H1 (cell line): ENCODE results near the gene RILPL2. TPM values are rescaled to one million over a fixed set of nuclear protein-coding genes. Genes with fewer than 3 reads are reported as not detected.

Experiments used
- EZH2 ChIP-seq: fragments of 200-600 bp; sonication (generic); IDR thresholded peaks from 2 replicates; pipeline ENCODE4 v1.7.1; 2012; ENCODE audit warnings: low read depth, mild to moderate bottlenecking, moderate library complexity, low read length, inconsistent platforms; ENCODE audit not compliant: severe bottlenecking
- HDAC2 ChIP-seq, 2 experiments: fragments of 300-600 bp in 1 of 2; sonication (generic) in 1 of 2; IDR thresholded peaks; 2 replicates each; pipeline ENCODE4 v1.6.1; 2011 to 2012; ENCODE audit warnings: low read depth in 2 of 2, low read length in 2 of 2, mild to moderate bottlenecking in 2 of 2, moderate library complexity in 2 of 2, borderline replicate concordance in 1 of 2, inconsistent platforms in 1 of 2
- polyA plus RNA-seq, 7 experiments: library from polyadenylated mRNA; depleted of rRNA in 3 of 7; stranded (reverse) in 5 of 7; unstranded in 2 of 7; fragments of >200 nt in 5 of 7; fragments of 200-250 nt in 2 of 7; gene quantifications; 1 replicate in 5 of 7; 2 replicates in 1 of 7; 4 replicates in 1 of 7; pipeline versions ENCODE4 v1.2.1 to v1.2.3, GENCODE V29; 2011 to 2013; ENCODE audit warnings: missing spikeins in 2 of 7, mixed read lengths in 2 of 7
- total RNA-seq: library from RNA; stranded (reverse); fragmentation: NEBNext Ultra II Directional; extraction: Animal tissue kit (Norgen Biotek cat#: 25700); gene quantifications from 2 replicates; pipeline ENCODE4 v1.2.1, GENCODE V29; 2021
- TF ChIP-seq, protein P1 (sequence below): fragments of 300-600 bp; sonication (generic); IDR thresholded peaks from 2 replicates; pipeline ENCODE4 v1.7.1; 2012; ENCODE audit warnings: low read length, moderate library complexity, mild to moderate bottlenecking, inconsistent platforms; ENCODE audit not compliant: insufficient replicate concordance

Gene RILPL2
- total and polyA plus RNA-seq, 2 of the 8 experiments (the other 6 are each of a cell fraction or from before 2014, with no cell fraction given), result 0.77 to 1.4 TPM

DNA sequence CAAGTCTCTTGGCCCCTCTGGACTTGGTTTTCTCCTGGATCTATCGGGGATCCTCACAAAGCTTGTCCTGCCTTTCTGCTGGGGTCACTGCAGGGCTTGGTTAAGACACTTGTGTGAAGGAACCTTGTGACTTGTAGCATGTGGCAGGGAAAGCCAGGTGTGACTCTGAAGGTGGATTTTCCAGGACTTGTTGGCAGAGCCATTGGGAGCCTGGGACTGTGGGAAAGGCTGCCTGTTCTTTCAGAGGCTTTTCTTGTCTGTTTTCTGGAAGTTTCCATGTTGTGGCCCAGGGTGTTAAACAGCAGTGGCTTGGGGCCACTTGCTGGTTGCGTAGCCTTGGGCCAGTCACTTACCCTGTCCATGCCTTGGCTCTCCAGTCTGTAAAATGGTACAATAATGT lies 39.9 kb downstream of the RILPL2 start (continued):
- TF ChIP-seq, protein P1, sequence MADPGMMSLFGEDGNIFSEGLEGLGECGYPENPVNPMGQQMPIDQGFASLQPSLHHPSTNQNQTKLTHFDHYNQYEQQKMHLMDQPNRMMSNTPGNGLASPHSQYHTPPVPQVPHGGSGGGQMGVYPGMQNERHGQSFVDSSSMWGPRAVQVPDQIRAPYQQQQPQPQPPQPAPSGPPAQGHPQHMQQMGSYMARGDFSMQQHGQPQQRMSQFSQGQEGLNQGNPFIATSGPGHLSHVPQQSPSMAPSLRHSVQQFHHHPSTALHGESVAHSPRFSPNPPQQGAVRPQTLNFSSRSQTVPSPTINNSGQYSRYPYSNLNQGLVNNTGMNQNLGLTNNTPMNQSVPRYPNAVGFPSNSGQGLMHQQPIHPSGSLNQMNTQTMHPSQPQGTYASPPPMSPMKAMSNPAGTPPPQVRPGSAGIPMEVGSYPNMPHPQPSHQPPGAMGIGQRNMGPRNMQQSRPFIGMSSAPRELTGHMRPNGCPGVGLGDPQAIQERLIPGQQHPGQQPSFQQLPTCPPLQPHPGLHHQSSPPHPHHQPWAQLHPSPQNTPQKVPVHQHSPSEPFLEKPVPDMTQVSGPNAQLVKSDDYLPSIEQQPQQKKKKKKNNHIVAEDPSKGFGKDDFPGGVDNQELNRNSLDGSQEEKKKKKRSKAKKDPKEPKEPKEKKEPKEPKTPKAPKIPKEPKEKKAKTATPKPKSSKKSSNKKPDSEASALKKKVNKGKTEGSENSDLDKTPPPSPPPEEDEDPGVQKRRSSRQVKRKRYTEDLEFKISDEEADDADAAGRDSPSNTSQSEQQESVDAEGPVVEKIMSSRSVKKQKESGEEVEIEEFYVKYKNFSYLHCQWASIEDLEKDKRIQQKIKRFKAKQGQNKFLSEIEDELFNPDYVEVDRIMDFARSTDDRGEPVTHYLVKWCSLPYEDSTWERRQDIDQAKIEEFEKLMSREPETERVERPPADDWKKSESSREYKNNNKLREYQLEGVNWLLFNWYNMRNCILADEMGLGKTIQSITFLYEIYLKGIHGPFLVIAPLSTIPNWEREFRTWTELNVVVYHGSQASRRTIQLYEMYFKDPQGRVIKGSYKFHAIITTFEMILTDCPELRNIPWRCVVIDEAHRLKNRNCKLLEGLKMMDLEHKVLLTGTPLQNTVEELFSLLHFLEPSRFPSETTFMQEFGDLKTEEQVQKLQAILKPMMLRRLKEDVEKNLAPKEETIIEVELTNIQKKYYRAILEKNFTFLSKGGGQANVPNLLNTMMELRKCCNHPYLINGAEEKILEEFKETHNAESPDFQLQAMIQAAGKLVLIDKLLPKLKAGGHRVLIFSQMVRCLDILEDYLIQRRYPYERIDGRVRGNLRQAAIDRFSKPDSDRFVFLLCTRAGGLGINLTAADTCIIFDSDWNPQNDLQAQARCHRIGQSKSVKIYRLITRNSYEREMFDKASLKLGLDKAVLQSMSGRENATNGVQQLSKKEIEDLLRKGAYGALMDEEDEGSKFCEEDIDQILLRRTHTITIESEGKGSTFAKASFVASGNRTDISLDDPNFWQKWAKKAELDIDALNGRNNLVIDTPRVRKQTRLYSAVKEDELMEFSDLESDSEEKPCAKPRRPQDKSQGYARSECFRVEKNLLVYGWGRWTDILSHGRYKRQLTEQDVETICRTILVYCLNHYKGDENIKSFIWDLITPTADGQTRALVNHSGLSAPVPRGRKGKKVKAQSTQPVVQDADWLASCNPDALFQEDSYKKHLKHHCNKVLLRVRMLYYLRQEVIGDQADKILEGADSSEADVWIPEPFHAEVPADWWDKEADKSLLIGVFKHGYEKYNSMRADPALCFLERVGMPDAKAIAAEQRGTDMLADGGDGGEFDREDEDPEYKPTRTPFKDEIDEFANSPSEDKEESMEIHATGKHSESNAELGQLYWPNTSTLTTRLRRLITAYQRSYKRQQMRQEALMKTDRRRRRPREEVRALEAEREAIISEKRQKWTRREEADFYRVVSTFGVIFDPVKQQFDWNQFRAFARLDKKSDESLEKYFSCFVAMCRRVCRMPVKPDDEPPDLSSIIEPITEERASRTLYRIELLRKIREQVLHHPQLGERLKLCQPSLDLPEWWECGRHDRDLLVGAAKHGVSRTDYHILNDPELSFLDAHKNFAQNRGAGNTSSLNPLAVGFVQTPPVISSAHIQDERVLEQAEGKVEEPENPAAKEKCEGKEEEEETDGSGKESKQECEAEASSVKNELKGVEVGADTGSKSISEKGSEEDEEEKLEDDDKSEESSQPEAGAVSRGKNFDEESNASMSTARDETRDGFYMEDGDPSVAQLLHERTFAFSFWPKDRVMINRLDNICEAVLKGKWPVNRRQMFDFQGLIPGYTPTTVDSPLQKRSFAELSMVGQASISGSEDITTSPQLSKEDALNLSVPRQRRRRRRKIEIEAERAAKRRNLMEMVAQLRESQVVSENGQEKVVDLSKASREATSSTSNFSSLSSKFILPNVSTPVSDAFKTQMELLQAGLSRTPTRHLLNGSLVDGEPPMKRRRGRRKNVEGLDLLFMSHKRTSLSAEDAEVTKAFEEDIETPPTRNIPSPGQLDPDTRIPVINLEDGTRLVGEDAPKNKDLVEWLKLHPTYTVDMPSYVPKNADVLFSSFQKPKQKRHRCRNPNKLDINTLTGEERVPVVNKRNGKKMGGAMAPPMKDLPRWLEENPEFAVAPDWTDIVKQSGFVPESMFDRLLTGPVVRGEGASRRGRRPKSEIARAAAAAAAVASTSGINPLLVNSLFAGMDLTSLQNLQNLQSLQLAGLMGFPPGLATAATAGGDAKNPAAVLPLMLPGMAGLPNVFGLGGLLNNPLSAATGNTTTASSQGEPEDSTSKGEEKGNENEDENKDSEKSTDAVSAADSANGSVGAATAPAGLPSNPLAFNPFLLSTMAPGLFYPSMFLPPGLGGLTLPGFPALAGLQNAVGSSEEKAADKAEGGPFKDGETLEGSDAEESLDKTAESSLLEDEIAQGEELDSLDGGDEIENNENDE, result no peak
- TF ChIP-seq HDAC2 (IDR thresholded peaks at IDR 0.05; ENCODE audit: borderline replicate concordance in 1 of 2, low read depth in 2 of 2, low read length in 2 of 2), result no peak
- no peak for TF ChIP-seq EZH2
